ENCODE measurements around the gene CDH24.
A peak's percentile ranks its signal among the peaks of the same experiment; 100 is the strongest.

Gene CDH24

GRCh38 chr14:23099212-23099861 lies 42.0 kb upstream of the CDH24 start:
- Histone ChIP-seq H3K4me1 (ENCODE audit: control insufficient read depth in 1 of 2, insufficient read depth in 1 of 2, low read depth in 1 of 2, low read length in 1 of 2) (peaks cover 37 to 43% of the 10 kb centered on the region in 2 experiments), H3K36me3 (peaks cover 17% of the 10 kb centered on the region), H3K27ac (no peak overlapping the region)

GRCh38 chr14:23097786-23098185 lies 40.5 kb upstream of the CDH24 start:
- H3K4me1 ChIP-seq (ENCODE audit: control insufficient read depth in 1 of 2, insufficient read depth in 1 of 2, low read depth in 1 of 2, low read length in 1 of 2), result peaks cover 49 to 55% of the 10 kb centered on the region in 2 experiments
- H3K4me3 ChIP-seq (ENCODE audit: low read depth in 1 of 2, low read length in 1 of 2), result no peak overlapping the region
- no peak for TF ChIP-seq CTCF (IDR thresholded peaks at IDR 0.05)
- no peaks in the 10 kb centered on the region for H3K9me3 ChIP-seq
- peak overlapping the region; percentile 33 for H3K27ac ChIP-seq
- no peaks in the 10 kb centered on the region for H3K27me3 ChIP-seq
- peaks cover 24% of the 10 kb centered on the region for H3K36me3 ChIP-seq

More at GRCh38 chr14:23099212-23099861, 42.0 kb upstream of the CDH24 start:
- TF ChIP-seq CTCF (IDR thresholded peaks at IDR 0.05), result no peak
- H3K9me3 ChIP-seq, result no peaks in the 10 kb centered on the region
- no peaks in the 10 kb centered on the region for H3K27me3 ChIP-seq
- no peak overlapping the region for H3K4me3 ChIP-seq (ENCODE audit: low read depth in 1 of 2, low read length in 1 of 2)

DNA sequence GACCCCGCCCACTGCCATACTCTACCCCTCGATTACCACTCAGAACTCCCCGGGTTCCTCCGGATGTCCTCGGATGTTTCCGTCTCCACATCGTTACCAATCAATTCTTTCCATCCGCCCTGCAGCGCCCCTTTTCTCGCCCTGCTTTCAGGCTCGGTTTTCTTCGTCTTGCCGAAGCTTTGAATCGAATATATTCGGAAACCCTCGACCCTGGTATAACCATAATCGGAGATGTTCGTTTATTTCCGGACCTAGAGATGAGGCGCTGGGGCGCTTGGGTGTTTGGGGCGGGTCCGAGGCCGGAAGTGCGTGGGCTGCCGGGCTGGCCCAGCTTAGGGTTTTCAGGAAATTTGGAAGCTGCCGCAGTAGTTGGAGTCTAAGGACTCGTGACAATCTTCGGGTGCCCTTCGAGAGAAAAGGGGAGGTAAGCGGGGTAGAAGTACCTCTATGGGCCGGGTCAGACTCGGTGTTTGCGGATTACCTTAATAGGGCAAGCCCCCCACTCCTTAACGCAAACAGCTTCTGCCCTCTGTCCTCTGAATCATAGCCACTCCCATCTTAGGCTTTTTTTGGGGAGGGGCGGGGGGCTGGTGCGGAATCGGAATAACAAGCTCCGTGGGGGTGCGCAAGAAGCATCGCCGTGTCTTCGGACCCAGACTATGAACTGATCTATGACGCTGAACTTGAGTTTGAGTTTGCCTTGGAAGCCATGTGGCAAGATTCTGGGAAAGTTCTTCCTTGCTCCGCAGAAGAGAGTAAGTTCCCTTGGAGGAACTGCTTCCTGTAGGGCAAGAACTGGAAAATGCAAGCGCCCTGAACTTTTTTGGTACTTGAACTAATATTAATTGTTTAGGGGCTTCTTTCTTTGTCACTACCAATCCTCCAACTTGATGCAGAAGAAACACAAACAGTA lies 38.1 kb upstream of the CDH24 start, which contains the start of gene C14orf119:
C14orf119 (plus strand) TSS at position 310 of the 913 bp plus-strand sequence. CDS start 2,154 bp downstream, outside the sequence.
- H3K4me1 ChIP-seq (ENCODE audit: control insufficient read depth in 1 of 2, insufficient read depth in 1 of 2, low read depth in 1 of 2, low read length in 1 of 2), result peaks cover 37 to 41% of the 10 kb centered on the region in 2 experiments
- H3K36me3 ChIP-seq, result peaks cover 47% of the 10 kb centered on the region
- peak; percentile 54 for TF ChIP-seq CTCF (IDR thresholded peaks at IDR 0.05)

GRCh38 chr14:23094666-23095195 lies 37.4 kb upstream of the CDH24 start, which contains the start of gene ACIN1:
TSS of gene ACIN1 (minus strand) at chr14:23095136. CDS start at chr14:23095112, 24 bp downstream.
- Histone ChIP-seq H3K9me3 (no peaks in the 10 kb centered on the region), H3K27ac (peak within 1 kb of the TSS; percentile 89), H3K4me1 (ENCODE audit: control insufficient read depth in 1 of 2, insufficient read depth in 1 of 2, low read depth in 1 of 2, low read length in 1 of 2) (peaks cover 37 to 41% of the 10 kb centered on the region in 2 experiments), H3K4me3 (ENCODE audit: low read depth in 1 of 2, low read length in 1 of 2) (peak within 1 kb of the TSS; percentile 92 to 98), H3K27me3 (no peaks in the 10 kb centered on the region), H3K36me3 (peaks cover 54% of the 10 kb centered on the region)
- no peak for TF ChIP-seq CTCF (IDR thresholded peaks at IDR 0.05)

More for the DNA sequence above, 38.1 kb upstream of the CDH24 start, which contains the start of gene C14orf119:
- Histone ChIP-seq H3K4me3 (ENCODE audit: low read depth in 1 of 2, low read length in 1 of 2) (peak within 1 kb of the TSS; percentile 92 to 98), H3K27ac (peak within 1 kb of the TSS; percentile 89), H3K9me3 (no peaks in the 10 kb centered on the region), H3K27me3 (no peaks in the 10 kb centered on the region)

DNA sequence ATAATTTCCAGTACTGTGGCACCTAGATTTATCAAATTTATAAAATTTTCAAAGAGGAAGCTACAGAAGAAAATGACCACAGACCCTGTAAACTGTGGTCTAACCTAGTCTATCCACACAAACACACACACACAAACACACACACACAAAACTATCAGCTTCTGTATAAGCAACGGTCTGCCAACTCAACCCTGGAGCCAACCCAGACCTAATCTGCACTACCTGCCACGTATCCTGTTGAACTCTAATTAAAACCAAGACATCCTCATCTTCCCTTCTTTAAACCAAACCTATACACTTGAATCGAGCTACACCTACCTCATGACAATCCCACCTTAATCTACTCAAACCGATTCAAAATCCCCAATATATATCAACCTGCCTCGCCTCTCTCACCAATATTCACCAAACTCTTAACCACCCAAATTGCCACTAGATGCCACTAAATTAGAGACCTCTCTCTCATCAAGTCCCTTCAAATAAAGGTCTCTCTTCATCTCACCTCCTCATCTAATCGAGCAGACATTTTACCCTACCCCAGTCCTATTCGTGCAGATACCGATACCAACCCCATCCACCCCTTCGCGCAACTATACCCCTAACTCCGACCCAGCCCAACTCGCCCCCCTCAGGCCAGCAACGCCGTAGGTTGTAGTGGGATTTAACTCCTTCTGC lies 36.8 kb upstream of the CDH24 start:
- TF ChIP-seq CTCF (IDR thresholded peaks at IDR 0.05), result no peak
- Histone ChIP-seq H3K36me3 (peaks cover 59% of the 10 kb centered on the region), H3K4me3 (ENCODE audit: low read depth in 1 of 2, low read length in 1 of 2) (peak overlapping the region; percentile 92 to 98), H3K27me3 (no peaks in the 10 kb centered on the region), H3K9me3 (no peaks in the 10 kb centered on the region), H3K27ac (peak overlapping the region; percentile 89), H3K4me1 (ENCODE audit: control insufficient read depth in 1 of 2, insufficient read depth in 1 of 2, low read depth in 1 of 2, low read length in 1 of 2) (peaks cover 37 to 41% of the 10 kb centered on the region in 2 experiments)
